GM21576 (cell line): Measurements from ENCODE around the gene TRPC4AP.
"Not testable (repeated sequence)": the region's sequence is repeated elsewhere in the genome, so short reads cannot be mapped to it uniquely, and the experiment has no call there.

Experiments used
- ATAC-seq: cut with Tn5 transposase; IDR thresholded peaks from one replicate; pipeline ENCODE4 v1.9.1; 2021; ENCODE audit warnings: mild to moderate bottlenecking, moderate library complexity; ENCODE audit not compliant: unreplicated experiment

TRPC4AP gene

DNA sequence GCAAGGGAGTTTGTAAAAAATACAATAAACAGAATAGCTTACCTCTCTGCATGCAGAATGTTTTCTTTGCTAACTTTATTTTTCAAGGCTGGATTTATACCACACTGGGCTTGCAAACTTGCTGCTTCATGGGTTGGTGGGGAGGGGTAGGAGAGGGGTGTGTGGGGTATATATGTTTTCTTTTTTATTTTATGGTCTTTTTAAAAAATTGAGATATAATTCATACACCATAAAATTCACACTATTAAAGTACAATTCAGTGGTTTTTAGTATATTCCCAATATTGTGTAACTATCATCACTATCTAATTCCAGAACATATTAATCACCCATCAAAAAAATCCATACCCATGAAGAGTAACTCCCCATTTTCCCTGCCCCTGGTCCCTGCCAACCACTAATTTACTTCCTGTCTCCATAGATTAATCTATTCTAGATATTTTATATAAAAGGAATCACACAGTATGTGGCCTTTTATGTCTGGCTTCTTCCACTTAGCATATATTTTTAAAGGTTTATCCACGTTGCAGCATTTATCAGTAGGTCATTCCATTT lies 14.3 kb upstream of the TRPC4AP start:
- no peak for ATAC-seq

DNA sequence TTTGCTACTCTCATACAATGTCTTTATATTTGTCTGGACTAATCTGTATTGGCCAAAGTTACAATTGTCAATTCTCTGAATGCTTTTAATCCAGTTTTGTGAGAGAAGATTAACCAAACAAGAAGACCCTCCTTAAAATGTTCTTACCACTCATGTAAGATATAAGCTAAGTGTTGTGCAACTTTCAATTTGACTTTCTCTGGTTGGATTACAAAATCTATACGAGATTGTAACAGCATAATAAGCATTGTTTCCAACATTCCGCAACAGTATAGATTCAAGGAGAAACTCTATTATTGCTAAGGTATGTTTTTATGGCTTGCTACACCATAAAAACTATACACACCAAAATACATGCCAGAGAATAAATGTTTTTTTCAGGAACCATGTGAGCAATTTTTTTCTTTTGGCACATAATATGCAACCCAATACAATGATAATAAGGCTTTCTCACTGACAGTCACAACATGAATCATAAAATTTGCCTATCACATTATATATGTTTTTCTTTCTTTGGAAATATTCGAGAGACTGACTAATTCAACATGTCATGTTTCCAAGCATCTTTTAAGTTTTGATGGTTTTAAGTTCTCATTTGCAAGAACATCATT lies 12.2 kb upstream of the TRPC4AP start:
- no peak for ATAC-seq

DNA sequence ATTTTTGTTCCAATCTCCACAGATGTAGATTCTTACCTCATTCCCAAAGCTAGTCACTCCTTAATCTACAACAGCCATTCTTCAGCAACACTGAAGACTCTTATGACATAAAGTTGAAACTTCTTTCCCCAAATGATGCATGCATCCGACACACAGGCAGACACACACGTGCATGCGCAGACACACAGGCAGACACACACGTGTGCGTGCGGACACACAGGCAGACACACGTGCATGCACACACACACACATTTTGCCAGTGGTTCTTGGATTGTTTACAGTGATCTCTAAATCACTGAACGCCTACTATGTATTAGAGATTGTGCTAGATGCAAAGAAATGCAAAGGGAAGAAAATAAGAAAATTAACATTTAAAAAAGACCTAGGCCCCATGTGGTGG lies 9.0 kb upstream of the TRPC4AP start:
- ATAC-seq = no peak

DNA sequence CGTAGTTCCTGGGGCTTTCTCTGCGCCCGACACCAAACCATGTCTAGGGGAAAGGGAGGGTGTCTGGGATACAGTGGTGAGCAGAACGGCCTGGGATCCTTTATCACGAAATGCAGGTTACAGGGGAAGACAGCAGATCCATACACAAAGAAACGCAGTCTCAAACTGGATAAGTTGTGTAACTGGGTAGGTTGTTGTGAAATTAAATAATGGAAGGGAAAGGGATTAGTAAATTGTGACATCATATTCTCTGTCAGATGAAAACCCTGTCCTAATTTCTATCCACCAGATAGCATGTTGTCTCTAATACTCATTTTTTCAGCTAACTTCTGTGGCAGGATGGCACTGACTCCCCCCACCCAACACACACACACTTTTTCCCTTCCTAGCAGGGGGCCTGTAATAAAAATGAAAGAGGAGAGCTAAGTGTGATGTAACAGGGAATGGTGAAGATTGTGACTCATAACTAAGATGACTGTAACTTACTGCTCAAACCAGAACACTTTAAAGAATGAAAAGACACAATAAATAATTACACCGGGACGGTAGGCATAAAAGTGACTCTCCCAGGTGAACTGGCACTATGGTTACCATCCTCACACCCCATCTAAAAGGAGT lies 769 bp upstream of the TRPC4AP start:
- ATAC-seq = no peak

DNA sequence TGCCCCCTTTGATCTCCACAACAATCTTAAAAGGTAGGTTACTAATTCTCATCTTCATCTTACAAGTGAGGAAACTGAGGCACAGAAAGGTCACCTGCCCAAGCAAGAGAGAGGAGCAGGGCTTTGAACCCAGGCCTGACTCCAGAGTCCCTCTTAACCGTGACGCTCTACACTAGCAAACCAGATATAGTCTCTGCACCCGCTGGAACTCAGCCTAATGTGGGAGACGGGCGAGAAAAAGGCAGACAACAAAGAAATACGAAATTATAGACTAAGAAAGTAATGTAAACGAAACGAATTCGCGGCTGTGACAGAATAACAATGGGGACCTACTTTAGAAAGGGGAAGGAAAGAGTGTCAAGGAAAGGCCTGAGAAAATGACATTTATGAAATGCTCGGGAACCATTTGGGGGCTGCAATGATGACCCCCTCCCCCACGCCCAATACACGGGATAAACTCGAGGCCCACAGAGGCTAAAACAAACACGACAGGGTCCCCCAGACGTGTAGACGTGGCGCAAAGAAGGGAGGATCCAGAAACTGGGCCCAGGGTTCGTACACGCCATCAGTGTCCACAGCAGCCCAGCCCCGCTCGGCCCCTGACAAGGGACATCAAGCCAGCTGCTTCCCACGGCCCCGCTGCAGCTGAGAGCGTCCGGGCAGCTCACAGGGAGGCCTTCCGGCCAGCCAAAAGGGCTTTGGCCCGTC lies 637 bp downstream of the TRPC4AP start:
- ATAC-seq = no peak

DNA sequence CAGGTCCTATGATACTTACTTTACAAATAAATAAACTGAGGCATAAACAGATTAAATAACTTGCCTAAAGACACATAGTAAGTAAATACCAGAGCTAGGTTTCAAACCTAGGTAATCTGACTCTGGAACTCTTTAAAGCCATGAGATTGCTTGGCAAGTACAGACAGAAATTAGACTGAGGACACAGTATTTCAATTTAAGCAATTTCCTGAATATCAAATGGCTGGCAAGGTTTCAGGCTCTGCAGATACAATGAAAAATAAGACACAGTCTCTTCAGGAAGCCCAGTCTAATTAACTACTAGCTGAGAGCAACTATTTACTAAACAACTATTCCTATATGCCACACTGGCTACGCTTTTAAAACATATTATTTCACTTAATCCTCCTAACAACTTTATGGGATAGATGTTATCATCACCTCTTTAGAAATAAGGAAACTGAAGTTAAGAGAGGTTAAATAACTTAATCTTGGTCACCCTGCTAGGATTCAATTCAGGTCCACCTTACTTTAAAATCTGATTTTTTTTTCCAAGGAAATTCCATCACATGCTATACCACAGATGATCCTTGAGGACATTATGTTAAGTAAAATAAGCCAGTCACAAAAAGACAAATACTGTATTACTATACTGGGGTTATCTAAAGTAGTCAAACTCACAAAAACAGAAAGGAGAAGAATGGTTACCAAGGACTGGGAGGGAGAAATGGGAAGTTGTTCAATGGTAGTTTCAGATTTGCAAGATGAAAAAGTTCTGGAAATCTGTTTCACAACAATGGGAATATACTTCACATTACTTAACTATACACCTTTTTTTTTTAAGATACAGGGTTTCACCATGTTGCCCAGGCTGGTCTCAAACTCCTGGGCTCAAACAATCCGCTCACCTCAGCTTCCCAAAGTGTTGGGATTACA lies 4.1 kb downstream of the TRPC4AP start:
- ATAC-seq = no peak

DNA sequence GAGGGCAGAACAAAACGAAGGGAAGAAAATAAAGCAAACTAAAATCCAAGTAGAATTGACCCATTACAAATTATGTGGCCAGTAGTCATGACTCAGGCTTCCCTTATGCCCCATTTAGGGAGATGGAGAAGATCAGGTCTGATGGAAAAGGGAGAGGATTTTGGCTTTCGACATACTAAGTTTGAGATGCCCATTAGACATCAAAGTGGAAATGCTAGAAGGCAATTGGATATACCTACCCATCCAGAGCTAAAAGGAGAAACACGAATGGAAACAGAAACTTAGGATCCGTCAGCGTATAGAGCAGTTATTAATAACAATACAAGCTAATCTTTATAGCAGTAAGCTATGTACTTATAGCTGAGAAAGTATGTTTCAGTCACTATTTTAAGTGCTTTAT lies 4.8 kb downstream of the TRPC4AP start:
- ATAC-seq = no peak

DNA sequence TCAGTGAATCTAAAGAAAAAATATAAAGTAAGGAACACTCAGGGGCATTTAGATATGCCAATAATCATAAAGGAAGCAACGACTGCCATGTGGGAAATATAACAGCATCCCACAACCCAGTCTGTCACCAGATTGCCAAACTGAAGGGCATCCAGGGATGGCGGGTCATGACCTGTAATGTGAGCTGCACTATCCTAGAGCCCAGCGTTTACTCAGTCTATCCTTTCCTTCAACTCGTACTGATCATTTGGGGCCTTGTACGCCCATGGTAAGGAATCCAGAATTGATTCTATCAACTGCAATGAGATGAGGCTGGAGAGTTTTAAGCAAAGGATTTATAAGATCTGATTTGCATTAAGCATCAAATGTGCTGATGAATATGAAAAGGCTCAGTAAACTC lies 5.3 kb downstream of the TRPC4AP start:
- no peak for ATAC-seq

DNA sequence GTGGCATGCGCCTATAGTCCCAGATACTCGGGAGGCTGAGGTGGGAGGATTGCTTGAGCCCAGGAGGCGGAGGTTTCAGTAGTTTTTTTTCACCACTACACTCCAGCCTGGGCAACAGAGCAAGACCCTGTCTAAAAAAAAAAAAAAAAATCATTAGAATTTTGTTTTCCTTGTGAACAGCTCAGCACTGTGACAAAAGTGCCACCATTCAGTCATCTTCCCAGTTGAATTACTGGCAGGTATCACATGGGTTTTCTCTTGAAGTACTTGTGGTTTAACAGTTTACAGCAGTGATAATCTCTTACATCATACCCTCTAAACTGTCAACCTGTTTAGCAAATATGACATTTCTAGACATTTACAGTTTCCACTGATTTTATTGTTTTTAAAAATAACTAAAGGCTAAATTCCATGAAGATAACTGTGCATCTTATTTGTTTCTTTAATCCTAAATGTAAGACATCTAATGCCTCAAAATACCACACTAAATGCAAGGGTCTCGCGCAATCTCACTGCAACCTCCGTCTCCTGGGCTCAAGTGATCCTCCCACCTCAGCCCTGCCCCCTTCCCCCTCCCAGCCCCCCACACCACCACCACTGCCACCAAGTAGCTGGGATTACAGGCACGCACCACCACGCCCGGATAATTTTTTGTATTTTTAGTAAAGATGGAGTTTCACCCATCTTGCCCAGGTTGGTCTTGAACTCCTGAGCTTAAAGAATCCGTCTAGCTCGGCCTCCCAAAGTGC lies 7.0 kb downstream of the TRPC4AP start:
- ATAC-seq = no peak

DNA sequence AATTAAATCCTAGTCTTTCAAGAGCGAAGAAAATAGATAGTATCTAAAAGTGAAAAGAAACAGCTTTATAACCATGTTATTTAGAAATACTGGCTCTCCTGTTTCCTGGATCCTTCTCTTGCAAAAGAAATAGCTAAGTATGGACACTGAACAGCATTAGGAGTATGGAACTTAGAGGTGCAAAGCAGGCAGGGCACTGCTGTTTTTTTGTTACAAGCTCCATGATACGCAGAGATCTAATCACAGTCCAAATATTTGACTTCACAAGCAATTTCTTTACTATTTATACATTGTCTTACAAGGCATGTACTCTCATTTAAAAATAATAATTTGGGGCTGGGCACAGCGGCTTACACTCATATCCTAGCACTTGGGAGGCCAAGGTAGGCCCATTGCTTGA lies 7.6 kb downstream of the TRPC4AP start:
- no peak for ATAC-seq

DNA sequence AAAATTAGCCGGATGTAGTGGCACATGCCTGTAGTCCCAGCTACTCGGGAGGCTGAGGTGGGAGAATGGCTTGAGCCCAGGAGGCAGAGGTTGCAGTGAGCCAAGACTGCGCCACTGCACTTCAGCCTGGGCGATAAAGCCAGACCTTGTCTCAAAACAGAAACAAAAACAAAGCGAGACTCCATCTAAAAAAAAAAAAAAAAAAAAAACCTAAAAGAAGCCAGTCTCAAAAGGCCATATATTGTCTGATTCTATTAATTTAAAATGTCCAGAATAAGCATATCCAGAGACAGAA lies 12.3 kb downstream of the TRPC4AP start:
- ATAC-seq = not testable (repeated sequence)

DNA sequence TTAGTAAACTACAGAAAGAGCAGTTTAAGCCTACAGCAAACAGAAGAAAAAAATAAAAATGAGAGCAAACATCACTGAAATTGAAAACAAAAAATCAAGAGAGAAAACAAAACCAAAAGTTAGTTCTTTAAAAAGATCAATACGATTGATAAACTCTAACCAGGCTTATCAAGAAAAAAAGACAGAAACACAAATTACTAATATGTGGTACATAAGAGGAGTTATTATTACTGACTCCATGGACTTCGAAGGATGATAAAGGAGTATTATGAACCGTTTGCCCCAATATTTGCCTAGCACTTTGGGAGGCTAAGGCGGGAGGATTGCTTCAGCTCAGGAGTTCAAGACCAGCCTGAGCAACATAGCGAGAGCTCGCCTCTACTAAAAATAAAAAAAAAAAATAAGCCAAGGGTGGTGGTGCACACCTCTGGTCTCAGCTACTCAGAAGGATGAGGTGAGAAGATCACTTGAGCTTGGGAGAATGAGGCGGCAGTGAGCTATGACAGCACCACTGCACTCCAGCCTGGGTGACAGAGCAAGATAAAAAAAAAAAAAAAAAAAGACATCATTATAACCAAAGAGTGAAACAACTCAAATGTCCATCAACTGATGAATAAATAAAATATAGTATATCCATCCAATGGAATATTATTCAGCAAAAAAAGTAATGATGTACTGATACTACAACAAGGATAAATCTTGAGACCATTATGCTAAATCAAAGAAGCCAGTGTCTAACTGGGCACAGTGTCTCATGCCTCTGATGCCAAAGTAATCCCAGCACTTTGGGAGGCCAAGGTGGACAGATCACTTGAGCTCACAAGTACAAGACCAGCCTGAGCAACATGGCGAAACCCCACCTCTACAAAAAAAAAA lies 12.9 kb downstream of the TRPC4AP start:
- no peak for ATAC-seq

DNA sequence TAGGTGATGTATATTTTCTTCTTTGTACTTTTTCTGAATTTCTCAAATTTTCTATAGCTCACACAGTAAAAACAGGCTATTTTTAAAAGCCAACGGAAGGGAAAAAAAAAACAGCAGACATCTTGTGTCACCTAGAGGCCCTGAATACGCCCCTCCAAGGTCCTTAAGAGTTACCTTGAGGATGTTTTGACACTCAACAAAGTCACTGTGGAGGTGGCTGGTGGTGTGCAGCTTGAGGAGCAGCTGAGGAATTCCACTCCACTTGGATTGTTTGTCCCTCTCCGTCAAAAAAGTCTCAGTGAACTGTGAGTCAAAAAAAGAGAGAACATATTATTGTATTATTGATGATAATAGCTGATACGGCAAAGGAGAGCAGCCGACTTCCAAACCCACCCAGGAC lies 14.7 kb downstream of the TRPC4AP start:
- ATAC-seq = no peak

DNA sequence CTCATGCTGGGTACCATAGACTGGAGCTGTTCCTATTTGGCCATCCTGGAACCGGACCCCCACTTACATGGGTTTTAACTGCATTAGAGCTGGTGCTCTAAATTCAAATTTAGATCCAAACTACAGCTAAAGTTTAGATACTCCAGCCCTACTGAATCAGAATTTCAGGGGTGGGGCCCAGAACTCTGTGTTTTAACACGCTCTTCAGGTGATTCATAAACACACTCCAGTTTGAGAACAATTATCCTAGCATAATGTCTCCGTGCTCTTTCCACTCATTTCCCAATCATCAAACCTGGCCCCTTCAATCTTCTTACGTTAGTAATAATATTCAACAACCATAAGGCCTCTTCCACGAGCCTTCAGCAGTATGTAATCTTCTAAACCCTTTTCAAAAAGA lies 15.3 kb downstream of the TRPC4AP start:
- ATAC-seq = no peak

DNA sequence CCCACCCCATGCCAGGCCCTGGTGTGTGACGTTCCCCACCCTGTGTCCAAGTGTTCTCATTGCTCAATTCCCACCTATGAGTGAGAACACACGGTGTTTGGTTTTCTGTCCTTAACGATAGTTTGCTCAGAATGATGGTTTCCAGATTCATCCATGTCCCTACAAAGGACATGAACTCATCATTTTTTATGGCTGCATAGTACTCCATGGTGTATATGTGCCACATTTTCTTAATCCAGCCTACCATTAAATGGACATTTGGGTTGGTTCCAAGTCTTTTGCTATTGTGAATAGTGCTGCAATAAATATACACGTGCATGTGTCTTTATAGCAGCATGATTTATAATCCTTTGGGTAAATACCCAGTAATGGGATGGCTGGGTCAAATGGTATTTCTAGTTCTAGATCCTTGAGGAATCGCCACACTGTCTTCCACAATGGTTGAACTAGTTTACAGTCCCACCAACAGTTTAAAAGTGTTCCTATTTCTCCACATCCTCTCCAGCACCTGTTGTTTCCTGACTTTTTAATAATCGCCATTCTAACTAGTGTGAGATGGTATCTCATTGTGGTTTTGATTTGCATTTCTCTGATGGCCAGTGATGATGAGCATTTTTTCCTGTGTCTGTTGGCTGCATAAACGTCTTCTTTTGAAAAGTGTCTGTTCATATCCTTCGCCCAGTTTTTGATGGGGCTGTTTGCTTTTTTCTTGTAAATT lies 21.0 kb downstream of the TRPC4AP start:
- ATAC-seq = not testable (repeated sequence)

DNA sequence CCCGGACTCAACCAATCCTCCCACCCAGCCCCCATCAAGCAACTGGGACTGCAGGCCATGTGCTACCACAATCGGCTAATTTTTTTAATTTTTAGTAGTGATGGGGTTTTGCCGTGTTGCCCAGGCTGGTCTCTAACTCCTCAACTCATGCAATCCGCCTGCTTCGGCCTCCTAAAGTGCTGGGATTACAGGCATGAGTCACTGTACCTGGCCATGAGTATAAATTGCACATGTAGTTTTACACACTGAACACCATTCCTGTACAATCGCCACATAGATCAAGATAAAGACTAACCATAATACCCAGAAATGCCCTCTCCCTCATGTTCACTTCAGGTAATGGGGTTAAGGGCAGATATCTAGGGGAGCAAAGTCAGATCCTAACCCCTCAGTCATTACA lies 26.4 kb downstream of the TRPC4AP start:
- no peak for ATAC-seq

DNA sequence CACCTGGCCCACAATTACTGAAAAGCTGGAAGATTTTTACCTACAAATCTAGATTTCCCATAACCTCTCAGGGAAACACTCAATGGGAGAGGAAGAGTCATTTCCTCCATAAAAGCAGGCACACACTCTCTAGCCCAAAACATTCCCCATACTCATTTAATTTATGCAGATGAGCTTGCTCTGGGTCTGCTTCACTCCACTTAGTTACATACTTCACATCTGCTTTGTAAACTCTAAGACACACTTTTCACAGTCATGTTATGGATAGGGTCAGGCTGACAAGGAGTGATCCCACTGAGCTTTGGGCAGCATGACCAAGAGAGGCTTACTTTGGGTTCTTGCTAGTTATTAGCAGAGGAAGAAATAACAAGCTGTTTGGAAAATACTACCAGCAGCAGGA lies 27.4 kb downstream of the TRPC4AP start:
- ATAC-seq = no peak

DNA sequence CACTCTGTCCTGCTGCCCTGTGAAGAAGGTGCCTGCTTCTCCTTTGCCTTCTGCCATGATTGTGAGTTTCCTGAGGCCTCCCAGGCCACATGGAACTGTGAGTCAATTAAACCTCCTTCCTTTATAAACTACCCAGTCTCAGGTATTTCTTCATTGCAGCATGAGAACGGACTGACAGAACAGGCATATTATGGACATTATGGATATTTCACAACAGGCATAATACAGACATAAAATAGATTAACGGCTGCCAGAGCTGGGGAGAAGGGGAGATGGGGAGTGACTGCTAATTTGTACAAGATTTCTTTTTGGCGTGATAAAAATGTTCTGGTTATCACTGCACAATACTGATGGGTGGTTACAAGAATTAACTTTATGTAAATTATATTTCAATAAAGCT lies 29.4 kb downstream of the TRPC4AP start:
- no peak for ATAC-seq

DNA sequence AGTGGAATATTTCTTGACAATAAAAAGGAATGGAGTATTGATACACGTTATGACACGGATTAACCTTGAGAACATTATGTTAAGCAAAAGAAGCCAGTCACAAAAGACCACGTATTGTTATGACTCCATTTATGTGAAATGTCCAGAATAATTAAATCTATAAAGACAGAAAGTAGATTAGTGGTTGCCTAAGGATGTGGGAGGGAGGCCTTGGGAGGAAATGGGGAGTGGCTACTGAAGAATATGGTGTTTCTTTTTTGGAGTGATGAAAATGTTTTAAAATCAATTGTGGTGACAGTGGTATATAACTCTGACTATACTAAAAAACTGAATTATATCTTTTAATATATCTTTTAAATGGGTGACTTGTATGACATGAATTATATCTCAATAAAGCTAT lies 30.1 kb downstream of the TRPC4AP start:
- no peak for ATAC-seq
